GM19452 (cell line): Measurements from ENCODE around the gene AQP12A.
"Not testable (repeated sequence)": the region's sequence is repeated elsewhere in the genome, so short reads cannot be mapped to it uniquely, and the experiment has no call there.

Experiments used
- ATAC-seq: cut with Tn5 transposase; IDR thresholded peaks from one replicate; pipeline ENCODE4 v1.9.1; 2021; ENCODE audit not compliant: unreplicated experiment

The AQP12A gene

GRCh38 chr2:240655931-240656886 is 35.5 kb upstream of the AQP12A start:
- no peak for ATAC-seq

GRCh38 chr2:240659883-240660282 is 31.8 kb upstream of the AQP12A start:
- not testable (repeated sequence) for ATAC-seq

- ATAC-seq = no peak
These were observed 29.0 kb upstream of the AQP12A start for GRCh38 chr2:240662681-240663080.

DNA sequence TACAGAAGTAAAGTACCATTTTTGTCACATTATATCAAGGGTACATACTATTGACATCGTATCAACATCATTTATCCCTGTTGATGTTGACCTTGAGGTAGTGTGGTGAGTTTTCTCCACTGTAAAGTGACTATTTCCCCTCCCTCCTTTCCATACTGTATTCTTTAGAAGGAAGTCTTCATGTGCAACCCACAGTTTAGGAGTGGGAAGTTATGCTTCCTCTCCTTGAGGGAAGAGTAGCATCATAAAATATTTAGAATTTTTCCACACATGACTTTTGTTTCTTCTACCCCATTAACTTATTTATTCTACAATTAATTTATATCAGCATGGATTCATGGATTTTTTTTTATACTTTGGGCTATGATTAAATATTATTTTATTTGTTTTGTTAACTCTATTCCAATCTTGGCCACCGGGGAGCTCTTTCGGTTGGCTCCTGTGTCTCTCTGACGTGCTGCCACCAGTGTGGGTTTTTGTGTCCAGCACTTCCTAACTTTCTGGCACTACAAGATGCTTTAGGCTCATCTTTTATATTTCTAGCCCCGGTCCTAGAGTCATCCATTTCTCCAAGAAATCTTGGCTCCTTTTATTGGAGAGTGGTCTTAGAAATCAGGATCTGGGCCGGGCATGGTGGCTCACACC is 28.0 kb upstream of the AQP12A start:
- no peak for ATAC-seq

GRCh38 chr2:240664622-240665021 is 27.0 kb upstream of the AQP12A start:
- ATAC-seq = no peak

DNA sequence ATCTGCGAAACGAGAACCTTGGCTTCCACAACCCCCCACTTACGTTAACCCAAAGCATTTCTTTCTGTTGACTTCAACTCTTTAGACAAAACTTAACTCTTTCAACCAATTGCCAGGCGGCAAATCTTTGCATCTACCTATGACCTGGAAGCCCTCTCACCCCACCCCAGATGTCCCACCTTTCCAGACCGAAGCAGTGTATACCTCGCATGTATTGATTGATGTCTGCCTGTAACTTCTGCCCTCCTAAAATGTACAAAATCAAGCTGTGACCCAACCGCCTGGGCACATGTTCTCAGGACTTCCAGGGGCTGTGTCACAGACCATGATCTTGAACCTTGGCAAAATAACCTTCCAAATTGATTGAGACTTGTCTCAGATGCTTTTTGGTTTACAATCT is 21.3 kb upstream of the AQP12A start:
- no peak for ATAC-seq

GRCh38 chr2:240670950-240671349 is 20.7 kb upstream of the AQP12A start:
- no peak for ATAC-seq

- no peak for ATAC-seq
These were observed 19.5 kb upstream of the AQP12A start for GRCh38 chr2:240672076-240672700.

DNA sequence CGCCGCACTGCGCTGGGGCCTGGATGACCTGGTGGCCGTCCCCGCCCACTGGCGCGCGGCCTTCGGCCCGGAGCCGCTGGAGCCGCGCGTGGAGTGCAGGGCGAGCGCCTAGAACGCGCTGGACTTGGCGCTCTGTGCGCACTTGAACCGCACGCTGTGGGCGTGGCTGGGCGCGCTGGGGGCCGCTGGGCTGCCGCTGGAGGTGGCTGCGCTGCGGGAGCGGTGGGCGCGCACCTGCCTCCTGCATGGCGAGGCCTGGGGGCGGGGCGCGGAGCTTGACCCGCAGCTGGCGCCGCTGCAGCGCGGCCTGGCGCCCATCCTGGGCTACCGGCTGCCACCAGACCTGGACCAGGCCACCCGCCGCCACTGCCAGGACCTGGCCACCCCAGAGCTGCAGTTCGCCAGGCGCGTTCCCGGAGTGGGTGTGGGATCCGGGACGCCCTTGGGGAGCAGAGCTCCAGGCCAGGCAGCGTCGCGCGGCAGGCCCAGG is 18.9 kb upstream of the AQP12A start:
- no peak for ATAC-seq

- not testable (repeated sequence) for ATAC-seq
These were observed 17.0 kb upstream of the AQP12A start for GRCh38 chr2:240674461-240675184.

GRCh38 chr2:240675345-240675744 is 16.3 kb upstream of the AQP12A start:
- ATAC-seq = not testable (repeated sequence)

GRCh38 chr2:240678043-240678442 is 13.6 kb upstream of the AQP12A start:
- not testable (repeated sequence) for ATAC-seq

- ATAC-seq = not testable (repeated sequence)
These were observed 12.8 kb upstream of the AQP12A start for GRCh38 chr2:240678909-240679308.

DNA sequence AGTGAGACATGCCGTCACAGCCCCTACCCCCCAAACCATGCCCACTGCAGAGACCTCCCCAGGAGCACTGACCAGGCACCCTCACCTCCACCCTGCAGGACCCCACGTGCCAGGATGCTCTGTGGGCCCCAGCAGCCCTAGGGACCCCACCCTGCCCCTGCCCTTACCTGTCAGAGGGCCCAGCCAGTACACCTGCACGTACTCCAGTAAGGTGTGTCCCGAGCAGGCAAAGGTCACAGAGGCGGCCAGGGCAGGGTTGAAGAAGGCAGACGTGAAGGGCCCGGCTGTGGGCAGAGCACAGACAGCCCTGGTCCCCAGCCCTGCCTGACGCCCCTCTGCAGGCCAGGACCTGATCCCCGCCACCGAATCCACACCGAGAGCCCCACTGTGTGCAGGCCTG is 11.5 kb upstream of the AQP12A start:
- ATAC-seq = not testable (repeated sequence)

- ATAC-seq = not testable (repeated sequence)
These were observed 9.0 kb upstream of the AQP12A start, which contains the start of gene AQP12B for GRCh38 chr2:240682431-240683224. TSS of gene AQP12B (minus strand) at chr2:240682885. CDS start at chr2:240682837, 48 bp downstream.

DNA sequence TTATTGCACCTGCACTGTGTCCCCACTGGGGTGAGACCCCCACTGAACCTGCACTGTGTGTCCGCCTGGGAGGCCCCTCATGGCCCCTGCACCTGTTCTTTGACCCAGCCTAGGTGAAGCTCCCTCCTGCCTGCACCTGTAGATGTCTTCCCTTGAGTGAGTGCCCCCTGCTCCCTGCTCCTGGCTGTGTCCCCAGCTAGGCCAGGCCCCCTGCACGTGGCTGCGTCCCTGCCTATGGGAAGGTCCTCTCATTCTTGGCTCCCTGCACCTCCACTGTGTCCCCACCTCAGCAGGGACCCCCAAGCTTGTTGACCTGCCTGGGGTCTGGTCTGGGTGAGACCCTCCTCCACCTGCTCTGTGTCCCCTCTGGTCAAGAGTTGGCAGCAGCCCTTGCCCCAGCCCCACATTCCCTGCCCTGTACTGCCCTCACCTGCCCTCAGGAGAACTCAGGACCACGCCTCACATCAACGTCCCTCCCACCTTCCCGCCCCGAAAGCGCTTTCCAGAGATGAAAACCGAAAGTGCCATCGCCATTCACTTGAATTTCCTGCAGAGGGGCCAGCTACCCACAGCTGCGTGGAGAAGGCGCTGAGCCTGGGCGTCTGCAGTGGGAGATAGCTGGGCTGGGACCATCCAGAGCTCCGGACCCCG is 8.2 kb upstream of the AQP12A start:
- not testable (repeated sequence) for ATAC-seq

DNA sequence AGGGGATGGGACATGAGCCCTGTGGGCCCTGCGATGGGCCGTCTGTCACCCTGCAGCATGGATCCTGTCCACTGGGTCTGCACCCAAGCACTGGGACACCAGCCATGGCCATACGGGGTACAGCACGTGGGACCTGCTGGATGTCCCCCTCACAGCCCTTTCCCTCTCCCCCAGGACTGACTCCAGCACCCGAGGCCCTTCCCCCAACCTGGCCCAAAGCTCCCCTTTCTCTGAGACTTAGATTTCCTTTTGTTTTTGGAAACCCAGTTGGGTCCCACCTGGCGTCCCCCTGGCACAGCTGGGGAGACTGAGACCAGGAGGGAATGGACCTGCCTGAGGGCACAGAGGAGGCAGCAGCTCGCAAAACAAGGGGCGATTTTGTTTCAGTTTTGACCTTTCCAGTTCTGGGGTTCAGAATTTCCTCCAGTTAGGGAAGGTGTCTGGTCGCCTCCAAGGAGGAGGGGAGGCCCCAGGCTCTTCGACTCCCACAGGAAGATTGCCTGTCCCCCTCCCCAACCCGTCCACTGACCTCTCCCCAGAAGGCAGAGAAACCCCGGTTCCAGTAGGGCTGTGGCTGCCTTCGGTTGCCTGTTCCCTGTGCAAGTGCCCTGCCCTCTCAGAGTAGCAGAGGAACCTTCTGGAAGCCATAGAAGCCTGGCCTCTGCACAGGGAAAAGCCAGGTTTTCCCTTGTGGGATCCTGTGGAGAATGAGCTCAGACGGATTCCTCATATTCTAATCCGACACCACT is 7.5 kb upstream of the AQP12A start:
- not testable (repeated sequence) for ATAC-seq

- no peak for ATAC-seq
These were observed 5.8 kb upstream of the AQP12A start for GRCh38 chr2:240685771-240686371.
